Measurements from ENCODE around the gene CYBRD1.

Gene CYBRD1

DNA sequence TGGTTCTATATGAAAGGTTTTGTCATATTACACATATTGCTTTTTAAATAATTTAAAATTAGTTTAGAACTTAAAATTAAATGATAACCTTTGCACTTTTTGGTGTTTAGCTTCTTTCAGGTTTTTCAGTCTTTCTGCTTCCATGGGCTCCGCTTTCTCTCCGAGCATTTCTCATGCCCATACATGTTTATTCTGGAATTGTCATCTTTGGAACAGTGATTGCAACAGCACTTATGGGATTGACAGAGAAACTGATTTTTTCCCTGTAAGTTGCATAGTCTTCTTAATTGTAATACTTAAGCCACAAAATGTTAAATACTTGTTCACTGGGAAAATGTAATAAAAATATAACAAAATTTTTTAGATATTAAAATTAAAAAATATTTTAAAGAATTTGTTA is 31.0 kb downstream of the CYBRD1 start:
- no peak for DNase-seq

DNA sequence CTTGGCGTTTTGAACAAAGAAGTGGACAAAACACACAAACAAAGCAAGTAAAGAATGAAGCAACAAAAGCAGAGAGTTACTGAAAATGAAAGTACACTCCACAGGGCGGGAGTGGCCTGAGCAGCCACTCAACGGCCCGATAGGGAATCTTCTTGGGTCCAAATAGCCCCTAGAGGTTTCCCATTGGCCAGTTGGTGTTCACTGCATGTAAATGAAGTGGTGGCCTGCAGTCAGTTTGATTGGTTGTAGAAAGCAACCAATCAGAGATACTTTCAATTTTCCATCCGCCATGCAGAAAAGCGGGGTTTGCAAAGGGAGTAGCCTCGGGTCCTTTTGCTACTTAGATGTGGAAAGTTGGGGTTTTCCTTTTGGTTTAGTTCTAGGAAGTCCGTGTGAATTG is 31.6 kb downstream of the CYBRD1 start:
- peak in 13 of 58 donors; percentile 2 to 45 (median 20) for DNase-seq

DNA sequence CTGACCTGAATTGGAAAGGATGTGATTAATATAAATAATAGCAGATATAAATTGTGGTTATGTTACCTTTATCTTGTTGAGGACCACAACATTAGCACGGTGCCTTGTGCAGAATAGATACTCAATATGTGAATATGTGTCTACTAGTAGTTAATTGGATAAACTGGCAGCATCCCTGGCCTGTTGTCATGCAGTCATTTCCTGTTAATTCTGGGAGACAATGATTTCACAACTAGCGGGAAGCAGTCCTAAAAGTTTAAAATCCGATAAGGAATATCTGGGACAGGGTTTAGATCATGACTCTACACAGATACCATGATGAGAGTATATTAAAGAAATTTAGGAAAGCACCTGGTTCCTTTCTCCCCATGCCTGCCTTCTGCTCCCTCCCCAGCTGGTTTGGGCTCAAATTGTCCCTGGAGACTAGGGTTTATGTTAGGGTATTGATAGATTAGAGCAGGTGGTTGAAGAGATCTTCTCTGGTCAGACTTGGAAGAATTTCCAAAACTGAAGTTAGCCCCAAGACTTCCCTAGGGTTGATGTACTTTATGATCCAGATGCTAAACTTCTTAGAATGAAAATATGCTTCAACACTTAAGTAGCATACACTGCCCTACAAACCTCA is 32.8 kb downstream of the CYBRD1 start:
- no peak for DNase-seq

DNA sequence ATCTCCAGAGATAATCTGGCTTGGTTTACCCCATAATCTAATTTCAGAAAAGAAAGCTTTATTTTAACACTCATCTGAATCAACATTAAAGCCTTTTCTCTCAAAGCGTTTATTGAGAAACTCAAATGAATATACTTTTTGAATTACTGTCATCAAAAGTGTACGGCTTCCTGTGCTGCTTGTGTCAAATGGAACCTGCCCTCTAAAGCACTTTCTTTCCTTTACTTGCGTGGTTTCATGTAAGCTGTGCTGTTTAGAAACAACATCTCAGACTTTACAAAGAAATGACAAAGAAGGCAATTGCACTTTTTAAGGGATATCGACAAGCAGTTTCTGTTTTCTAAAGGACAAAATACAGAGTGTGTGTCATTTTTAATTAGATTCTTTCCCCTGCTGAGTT is 35.1 kb downstream of the CYBRD1 start:
- DNase-seq, result no peak

DNA sequence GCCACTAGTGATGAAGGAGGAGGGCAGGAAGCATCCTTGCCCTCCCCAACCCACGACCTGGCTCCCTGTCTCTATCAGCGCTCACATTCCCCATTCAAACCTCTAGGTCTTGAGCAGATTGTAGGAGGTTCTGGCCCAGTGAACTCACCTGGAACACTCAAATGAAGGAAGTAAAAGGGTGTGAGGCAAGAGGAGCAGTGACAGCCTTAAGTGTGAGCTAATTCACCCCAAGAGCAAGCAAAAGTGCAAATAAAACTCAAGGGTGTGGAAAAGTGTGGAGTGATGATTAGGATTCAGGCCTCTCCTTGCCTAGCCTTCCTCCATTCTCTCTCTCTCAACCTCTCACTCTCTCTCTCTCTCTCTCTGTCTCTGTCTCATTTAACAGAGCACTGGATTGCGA is 41.0 kb downstream of the CYBRD1 start:
- DNase-seq, result no peak

DNA sequence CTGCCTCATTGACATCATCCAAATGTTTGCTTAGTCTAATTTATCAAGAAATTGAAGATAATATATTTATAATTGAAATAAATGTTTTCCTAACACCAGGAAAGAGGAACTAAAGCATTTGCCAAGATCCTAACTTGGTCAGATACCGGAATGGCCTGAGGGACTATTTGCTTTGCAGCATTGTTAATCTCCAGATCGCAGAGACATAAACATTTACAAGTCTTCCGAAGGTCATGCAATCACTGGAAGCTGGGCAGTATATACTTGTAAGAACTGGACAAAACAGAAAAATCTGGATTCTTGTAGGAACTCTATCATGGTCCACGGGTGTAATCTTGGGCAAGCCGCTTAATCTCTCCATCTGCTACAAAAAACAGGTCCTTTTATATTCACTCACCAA is 42.2 kb downstream of the CYBRD1 start:
- no peak for DNase-seq

DNA sequence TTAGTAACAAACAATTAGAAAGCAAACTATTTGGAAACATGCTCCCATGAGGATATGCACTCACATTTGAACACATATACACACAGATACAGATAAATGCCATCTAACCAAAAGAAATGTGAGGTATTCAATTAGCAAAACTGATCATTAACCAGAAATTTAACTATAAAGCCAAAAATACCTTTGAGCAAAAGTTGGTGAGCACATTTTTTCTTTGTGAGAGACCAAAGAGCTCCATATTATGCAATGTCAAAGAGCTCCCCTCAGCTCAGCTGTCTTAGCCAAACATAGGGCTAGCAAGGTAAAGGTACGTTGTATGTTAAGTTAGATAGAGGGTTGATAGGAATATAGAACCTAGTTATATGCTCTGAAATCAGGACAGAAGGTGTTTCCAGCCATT is 43.8 kb downstream of the CYBRD1 start:
- DNase-seq, result no peak

DNA sequence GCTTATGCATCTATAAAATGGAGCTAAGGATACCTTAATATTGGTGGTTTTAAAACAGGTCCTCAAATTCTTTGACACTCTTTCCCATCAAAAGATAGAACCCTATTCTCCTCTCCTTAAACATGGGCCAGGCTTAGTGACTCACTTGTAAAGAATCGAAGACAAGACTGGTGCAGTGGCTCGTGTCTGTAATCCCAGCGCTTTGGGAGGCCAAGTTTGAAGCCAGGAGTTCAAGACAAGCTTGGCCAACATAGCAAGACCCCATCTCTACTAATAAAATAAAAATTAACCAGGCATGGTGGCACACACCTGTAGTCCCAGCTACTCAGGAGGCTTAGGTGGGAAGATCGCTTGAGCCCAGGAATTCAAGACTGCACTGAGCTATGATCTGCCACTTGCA is 44.5 kb downstream of the CYBRD1 start:
- no peak for DNase-seq

DNA sequence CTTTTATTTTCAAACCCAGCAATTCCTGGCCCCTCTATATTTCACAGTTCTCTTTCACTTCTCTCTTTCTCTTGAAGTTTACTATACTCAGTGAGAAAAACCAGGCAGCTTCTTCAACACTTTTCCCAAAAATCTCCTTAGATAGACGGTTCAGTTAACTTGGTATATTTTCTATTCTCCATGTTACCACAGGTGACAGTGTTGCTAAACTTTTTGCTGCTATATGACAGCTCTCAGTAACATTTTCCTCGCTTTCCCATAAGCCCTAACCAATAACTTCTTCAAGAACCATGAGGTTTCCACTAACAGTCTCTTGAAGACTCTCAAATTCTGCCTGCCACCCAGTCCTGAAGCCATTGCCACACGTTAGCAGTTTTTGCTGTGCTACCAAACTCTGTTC is 45.8 kb downstream of the CYBRD1 start:
- DNase-seq, result no peak

DNA sequence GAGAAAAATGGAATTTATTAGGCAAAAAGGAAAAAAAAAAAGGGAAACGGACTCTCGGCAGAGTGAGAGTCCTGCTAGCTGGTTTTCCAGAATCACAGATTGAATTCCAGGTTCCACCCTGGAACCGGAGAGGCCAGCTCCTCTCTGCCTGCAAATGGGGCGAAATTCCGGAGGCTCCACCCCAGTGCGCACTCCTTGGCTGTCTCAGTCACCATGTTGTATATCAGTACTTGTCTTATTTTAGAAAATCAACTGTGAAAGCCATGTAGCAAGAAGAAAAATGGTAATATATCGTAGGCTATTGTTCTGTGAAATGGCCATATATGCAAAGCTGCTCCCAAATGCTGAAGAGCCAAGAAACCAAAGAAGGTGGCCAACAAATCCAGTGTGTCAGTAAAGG is 49.4 kb downstream of the CYBRD1 start:
- no peak for DNase-seq

DNA sequence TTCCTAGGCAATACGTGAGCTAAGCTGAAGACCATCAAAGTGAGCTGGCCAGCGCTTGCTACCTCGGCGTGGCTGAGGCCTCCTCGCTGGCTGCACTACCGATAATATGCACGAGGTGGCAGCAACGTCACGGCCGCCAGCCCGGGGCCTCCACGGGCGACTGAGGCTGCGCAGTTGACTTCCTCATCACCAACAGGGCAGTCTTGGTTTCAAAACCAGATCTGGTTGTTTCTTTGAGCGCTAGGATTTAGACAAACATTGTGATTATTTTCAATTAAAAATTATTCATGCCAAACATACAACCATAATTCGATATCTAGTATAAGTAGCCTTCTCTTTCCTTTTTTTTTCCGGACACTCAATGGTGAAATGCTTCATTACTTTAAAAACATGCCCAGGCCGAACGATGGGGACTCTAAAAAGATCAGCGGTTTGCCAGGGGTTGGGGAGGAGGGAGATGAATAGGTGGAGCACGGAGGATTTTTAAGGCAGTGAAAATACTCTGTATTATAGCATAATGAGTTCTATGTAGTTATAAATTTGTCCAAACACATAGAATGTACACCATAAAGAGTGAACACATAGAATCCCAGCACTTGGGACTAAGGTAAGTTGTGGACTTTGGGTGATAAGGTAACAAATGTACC is 52.0 kb downstream of the CYBRD1 start:
- DNase-seq, result peak in 55 of 58 donors; percentile 0 to 72 (median 47)

DNA sequence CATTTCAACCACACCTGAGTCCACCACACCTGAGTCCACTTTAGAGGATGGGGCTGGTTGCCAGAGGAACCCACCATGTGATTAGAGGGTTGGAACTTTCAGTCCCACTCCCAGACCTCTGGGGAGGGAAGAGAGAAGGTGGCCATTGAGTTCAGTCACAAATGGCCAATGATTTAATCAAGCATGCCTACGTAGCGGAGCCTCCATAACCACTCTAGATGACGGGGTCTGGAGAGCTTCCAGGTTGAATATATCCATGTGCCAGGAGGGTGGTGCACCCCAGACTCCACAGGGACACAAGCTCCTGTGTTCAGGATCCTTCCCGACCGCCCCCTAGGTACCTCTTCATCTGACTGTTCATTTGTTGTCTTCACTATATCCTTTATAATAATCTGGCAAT is 53.3 kb downstream of the CYBRD1 start:
- no peak for DNase-seq

DNA sequence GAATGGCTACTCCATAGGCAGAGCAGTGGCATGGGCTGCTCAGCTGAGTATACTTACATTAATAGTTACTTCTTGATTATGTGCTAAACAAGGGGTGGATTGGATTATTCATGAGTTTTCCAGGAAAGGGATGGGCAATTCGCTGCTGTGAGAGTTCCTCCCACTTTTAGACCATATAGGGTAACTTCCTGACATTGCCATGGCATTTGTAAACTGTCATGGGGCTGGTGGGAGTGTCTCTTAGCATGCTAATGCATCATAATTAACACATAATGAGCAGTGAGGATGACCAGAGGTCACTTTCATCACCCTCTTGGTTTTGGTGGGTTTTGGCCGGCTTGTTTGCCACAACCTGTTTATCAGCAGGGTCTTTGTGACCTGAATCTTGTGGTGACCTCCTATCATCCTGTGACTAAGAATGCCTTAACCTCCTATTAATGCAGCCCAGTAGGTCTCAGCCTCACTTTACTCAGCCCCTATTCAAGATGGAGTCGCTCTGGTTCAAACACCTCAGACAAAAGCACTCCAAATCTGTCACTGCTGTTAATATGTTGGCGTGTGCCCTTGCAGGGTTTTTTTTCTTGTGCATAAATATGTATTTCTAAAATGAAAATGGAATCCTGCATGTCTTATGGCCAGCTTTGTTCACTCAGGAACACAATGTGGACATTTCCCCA is 56.0 kb downstream of the CYBRD1 start:
- no peak for DNase-seq

DNA sequence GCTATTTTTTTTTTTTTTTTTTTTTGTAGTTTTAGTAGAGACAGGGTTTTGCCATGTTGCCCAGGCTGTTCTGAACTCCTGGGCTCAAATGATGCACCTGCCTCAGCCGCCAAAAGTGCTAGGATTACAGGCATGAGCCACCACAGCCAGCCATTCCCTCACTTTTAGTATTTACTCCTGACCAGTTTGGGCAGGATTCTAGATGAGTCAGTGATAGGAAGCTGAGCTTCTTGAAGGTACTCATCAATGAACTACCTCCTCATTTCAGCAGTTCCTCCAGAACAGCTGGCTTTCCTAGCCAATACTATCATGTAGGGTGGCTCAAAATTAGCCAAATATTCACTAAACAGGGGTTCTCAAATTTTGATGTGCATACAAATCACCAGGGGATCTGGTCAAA is 57.2 kb downstream of the CYBRD1 start:
- no peak for DNase-seq

DNA sequence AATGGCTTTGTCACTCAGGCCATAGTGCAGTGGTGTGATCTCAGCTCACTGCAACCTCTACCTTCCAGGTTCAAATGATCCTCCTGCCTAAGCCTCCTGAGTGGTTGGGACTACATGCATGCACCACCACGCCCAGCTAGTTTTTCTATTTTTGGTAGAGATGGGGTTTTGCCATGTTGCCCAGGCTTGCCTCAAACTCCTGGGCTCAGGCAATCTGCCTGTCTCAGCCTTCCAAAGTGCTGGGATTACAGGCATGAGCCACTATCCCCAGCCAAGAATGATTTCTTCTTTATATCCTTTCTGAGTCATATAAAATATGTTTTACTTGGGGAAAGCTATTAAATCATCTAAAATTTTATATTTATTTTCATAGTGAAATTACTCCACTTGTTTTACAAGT is 61.3 kb downstream of the CYBRD1 start:
- no peak for DNase-seq

DNA sequence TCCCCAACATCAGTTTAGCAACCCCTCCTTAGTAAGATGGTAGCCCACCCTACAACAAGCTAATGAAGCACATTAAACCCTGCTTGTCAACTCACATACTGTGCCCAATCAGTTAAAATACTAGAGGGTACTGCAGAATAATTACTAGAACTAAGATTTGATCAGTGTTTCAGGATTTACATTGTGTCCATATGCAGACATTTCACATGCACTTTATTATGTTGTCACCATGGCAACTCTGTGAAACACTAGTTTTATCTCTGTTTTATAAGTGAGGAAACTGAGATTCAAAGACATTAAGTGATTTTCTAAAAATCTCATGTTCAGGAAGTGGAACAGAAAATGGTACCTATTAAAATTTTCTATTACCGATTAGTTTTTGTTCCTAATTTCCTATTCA is 61.7 kb downstream of the CYBRD1 start:
- no peak for DNase-seq

DNA sequence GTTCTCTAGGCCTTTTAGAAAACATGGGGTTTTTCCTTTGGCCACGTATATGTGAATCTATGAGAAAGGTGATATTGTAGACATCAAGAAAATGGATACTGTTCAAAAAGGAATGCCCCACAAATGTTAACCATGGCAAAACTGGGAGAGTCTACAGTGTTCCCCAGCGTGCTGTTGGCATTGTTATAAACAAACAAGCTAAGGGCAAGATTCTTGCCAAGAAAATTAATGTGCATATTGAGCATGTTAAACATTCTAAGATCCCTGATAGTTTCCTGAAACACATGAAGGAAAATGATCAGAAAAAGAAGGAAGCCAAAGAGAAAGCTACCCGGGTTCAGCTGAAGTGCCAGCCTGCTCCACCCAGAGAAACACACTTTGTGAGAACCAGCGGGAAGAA is 64.9 kb downstream of the CYBRD1 start:
- no peak for DNase-seq

DNA sequence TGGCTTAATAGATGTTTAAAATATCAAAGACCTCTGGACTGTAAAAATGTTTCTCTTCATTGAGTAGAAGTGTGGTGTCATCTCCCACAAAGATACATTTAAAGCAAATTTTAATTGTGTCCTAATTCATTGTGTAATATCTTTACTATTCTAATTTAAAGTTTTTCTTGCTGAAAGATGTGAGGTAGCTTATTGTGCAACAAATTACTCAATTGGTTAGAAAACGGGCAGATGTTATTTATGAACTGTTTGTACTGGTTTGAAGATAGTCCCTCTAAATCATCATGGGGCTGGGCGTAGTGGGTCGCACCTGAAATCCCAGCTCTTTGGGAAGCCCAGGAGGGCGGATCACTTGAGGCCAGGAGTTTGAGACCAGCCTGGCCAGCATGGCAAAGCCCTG is 65.3 kb downstream of the CYBRD1 start:
- no peak for DNase-seq

DNA sequence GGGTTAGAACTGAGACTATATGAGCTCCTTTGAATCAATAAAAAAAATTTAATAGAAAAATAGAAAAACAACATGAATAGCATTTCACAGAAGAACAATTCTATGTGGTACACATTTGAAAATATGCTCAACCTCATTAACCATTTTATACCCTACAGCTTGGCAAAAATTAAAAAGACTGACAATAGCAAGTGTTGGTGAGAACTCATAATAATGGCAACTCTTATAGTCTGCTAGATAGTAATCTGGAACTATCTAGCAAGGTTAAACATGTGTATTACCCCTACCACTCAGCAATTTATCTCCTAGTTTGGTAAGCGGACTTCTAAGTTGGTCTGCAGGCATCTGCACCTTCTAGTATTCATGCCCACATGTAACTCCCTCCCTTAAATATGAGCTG is 67.8 kb downstream of the CYBRD1 start:
- no peak for DNase-seq

DNA sequence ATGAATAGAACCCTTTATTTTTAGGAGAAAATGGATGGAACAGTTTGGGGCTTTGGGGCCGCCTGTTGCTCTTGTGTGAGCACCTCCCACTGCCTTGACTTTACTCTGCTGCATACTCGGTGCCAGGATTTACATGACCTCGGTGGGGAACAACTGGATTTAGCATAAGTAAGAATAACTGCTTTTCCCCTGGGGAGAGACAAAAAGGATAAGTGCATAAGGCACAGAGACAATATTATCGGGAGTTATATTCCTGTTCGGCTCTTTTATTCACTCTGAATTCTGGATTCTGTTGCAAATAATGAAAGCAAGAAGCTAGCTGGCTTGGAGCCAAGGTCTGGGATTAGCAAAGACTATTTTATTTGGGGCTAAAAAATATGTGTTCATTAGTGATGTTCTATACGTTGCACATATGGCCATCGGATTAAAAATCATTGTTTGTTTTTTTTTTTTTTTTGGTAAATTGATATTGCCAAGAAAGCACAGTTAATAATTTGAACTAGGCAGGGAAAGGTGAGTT is 69.8 kb downstream of the CYBRD1 start:
- DNase-seq, result peak in 1 of 58 donors; percentile 3

DNA sequence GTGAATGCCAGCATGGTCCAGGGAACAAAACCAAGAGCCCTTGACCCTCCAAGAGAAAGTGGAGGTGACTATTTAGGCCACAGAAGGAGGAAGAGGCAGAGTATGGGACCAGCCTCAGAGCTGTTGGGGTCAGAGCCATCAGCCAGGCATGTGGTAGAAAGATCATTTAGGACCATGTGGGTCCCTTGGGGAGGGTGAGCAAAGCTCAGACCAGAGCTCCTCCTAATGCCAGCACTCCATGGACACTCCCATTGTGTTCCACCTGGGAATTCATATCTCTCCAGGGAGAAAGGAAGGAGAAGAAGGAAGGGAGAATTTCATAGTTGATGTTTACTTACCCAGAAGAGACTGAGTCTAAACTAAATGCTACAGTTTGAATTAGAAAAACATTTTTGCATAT is 73.2 kb downstream of the CYBRD1 start:
- no peak for DNase-seq

DNA sequence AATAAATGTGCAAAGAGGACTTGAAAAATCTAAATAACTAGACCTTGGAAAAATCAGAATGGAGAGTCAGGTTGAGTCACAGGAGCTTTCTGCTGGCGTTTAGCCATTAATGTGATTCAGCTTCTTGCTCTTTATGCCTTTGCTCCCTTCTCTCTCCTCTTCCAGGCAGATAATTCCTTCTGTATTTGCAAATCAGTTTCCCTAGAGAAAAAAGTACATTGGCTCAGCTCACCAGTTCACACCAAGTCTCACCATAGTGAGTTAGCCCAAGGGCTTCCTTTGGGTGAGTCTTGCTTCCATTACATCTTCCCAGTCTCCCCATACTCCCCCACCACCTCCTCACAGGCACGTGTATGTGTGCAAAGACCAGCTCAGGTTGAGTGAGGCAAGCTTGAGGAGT is 73.6 kb downstream of the CYBRD1 start:
- DNase-seq, result no peak
